Measurements from ENCODE around the gene AJUBA. TPM values are rescaled to one million over a fixed set of nuclear protein-coding genes. Genes with fewer than 3 reads are reported as not detected.

The AJUBA gene
- total and polyA plus RNA-seq, 2 of the 8 experiments (the other 6 are each of a cell fraction or from before 2014, with no cell fraction given): 33.1 to 46.0 TPM

DNA sequence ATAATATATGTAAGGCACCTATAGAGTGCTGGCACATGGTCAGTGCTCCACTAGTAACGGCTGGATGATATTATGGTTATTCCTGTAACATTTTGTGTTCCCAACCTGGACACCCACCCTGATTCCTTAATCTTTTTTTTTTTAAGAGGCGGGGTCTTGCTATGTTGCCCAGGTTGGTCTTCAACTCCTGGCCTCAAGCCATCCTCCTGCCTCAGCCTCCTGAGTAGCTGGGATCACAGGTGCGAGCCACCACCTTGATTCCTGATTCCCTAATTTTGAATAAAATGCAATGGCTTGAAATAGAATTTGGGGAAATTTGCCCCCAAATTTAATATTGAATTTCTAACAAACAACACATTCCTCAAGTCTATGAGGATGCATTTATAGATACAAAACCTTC is 20.2 kb upstream of the AJUBA start (continued):
- TF ChIP-seq, protein P1, sequence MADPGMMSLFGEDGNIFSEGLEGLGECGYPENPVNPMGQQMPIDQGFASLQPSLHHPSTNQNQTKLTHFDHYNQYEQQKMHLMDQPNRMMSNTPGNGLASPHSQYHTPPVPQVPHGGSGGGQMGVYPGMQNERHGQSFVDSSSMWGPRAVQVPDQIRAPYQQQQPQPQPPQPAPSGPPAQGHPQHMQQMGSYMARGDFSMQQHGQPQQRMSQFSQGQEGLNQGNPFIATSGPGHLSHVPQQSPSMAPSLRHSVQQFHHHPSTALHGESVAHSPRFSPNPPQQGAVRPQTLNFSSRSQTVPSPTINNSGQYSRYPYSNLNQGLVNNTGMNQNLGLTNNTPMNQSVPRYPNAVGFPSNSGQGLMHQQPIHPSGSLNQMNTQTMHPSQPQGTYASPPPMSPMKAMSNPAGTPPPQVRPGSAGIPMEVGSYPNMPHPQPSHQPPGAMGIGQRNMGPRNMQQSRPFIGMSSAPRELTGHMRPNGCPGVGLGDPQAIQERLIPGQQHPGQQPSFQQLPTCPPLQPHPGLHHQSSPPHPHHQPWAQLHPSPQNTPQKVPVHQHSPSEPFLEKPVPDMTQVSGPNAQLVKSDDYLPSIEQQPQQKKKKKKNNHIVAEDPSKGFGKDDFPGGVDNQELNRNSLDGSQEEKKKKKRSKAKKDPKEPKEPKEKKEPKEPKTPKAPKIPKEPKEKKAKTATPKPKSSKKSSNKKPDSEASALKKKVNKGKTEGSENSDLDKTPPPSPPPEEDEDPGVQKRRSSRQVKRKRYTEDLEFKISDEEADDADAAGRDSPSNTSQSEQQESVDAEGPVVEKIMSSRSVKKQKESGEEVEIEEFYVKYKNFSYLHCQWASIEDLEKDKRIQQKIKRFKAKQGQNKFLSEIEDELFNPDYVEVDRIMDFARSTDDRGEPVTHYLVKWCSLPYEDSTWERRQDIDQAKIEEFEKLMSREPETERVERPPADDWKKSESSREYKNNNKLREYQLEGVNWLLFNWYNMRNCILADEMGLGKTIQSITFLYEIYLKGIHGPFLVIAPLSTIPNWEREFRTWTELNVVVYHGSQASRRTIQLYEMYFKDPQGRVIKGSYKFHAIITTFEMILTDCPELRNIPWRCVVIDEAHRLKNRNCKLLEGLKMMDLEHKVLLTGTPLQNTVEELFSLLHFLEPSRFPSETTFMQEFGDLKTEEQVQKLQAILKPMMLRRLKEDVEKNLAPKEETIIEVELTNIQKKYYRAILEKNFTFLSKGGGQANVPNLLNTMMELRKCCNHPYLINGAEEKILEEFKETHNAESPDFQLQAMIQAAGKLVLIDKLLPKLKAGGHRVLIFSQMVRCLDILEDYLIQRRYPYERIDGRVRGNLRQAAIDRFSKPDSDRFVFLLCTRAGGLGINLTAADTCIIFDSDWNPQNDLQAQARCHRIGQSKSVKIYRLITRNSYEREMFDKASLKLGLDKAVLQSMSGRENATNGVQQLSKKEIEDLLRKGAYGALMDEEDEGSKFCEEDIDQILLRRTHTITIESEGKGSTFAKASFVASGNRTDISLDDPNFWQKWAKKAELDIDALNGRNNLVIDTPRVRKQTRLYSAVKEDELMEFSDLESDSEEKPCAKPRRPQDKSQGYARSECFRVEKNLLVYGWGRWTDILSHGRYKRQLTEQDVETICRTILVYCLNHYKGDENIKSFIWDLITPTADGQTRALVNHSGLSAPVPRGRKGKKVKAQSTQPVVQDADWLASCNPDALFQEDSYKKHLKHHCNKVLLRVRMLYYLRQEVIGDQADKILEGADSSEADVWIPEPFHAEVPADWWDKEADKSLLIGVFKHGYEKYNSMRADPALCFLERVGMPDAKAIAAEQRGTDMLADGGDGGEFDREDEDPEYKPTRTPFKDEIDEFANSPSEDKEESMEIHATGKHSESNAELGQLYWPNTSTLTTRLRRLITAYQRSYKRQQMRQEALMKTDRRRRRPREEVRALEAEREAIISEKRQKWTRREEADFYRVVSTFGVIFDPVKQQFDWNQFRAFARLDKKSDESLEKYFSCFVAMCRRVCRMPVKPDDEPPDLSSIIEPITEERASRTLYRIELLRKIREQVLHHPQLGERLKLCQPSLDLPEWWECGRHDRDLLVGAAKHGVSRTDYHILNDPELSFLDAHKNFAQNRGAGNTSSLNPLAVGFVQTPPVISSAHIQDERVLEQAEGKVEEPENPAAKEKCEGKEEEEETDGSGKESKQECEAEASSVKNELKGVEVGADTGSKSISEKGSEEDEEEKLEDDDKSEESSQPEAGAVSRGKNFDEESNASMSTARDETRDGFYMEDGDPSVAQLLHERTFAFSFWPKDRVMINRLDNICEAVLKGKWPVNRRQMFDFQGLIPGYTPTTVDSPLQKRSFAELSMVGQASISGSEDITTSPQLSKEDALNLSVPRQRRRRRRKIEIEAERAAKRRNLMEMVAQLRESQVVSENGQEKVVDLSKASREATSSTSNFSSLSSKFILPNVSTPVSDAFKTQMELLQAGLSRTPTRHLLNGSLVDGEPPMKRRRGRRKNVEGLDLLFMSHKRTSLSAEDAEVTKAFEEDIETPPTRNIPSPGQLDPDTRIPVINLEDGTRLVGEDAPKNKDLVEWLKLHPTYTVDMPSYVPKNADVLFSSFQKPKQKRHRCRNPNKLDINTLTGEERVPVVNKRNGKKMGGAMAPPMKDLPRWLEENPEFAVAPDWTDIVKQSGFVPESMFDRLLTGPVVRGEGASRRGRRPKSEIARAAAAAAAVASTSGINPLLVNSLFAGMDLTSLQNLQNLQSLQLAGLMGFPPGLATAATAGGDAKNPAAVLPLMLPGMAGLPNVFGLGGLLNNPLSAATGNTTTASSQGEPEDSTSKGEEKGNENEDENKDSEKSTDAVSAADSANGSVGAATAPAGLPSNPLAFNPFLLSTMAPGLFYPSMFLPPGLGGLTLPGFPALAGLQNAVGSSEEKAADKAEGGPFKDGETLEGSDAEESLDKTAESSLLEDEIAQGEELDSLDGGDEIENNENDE (IDR thresholded peaks at IDR 0.05; ENCODE audit: insufficient replicate concordance, low read length): no peak
- TF ChIP-seq SIN3A (conservative IDR thresholded peaks at IDR 0.05 in 1 of 2, IDR thresholded peaks at IDR 0.05 in 1 of 2; ENCODE audit: low read depth in 1 of 2, low read length in 2 of 2) (no peak), SIX5 (IDR thresholded peaks at IDR 0.05; ENCODE audit: low read depth, low read length) (no peak), TEAD4 (IDR thresholded peaks at IDR 0.05; ENCODE audit: low read depth, low read length) (no peak), POLR2A (IDR thresholded peaks at IDR 0.05; ENCODE audit: control extremely low read depth in 1 of 2, low read depth in 2 of 2, low read length in 2 of 2) (no peak), POLR2AphosphoS5 (IDR thresholded peaks at IDR 0.05; ENCODE audit: low read depth, low read length) (no peak), RFX5 (IDR thresholded peaks at IDR 0.05; ENCODE audit: borderline replicate concordance, low read depth, low read length) (no peak), RNF2 (IDR thresholded peaks at IDR 0.05; ENCODE audit: borderline replicate concordance, low read depth, low read length, missing control alignments, poor library complexity, severe bottlenecking) (no peak), RBBP5 (IDR thresholded peaks at IDR 0.05; ENCODE audit: borderline replicate concordance, low read depth, low read length) (no peak)
- TF ChIP-seq, protein P2, sequence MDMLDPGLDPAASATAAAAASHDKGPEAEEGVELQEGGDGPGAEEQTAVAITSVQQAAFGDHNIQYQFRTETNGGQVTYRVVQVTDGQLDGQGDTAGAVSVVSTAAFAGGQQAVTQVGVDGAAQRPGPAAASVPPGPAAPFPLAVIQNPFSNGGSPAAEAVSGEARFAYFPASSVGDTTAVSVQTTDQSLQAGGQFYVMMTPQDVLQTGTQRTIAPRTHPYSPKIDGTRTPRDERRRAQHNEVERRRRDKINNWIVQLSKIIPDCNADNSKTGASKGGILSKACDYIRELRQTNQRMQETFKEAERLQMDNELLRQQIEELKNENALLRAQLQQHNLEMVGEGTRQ (IDR thresholded peaks at IDR 0.05; ENCODE audit: low read length): no peak
